Vagina (tissue), 2 donors: ENCODE results near the gene ATP8A1. TPM values are rescaled to one million over a fixed set of nuclear protein-coding genes. Genes with fewer than 3 reads are reported as not detected.

ENCODE experiments used
- DNase-seq, 2 donors: peaks; one replicate each; pipeline ENCODE4 v3.0.0-alpha.2; 2017; ENCODE audit errors: extremely low spot score in 2 of 2
- H3K27ac ChIP-seq: fragments of 200-600 bp; sonication (generic); one replicate; pipeline ENCODE4 v1.5.1; 2019
- H3K27me3 ChIP-seq: fragments of 200-600 bp; sonication (generic); one replicate; pipeline ENCODE4 v1.5.1; 2019
- H3K36me3 ChIP-seq, 2 donors: fragments of 200-600 bp; sonication (generic); one replicate each; pipeline ENCODE4 v1.5.1; 2017 to 2019
- H3K4me1 ChIP-seq: fragments of 200-600 bp; sonication (generic); one replicate; pipeline ENCODE4 v1.5.1; 2019
- H3K4me3 ChIP-seq, 2 donors: fragments of 200-600 bp; sonication (generic); 1 replicate in 1 of 2; 2 replicates in 1 of 2; pipeline ENCODE4 v1.5.1; 2016 to 2019
- H3K9me3 ChIP-seq: fragments of 200-600 bp; sonication (generic); one replicate; pipeline ENCODE4 v1.5.1; 2019
- CTCF ChIP-seq, 3 experiments: fragments of 450-650 bp in 2 of 3; fragments of 200-600 bp in 1 of 3; sonication (generic) in 1 of 3; IDR thresholded peaks; one replicate each; pipeline ENCODE4 v1.5.1; 2017 to 2019; ENCODE audit warnings: antibody characterized with exemption in 3 of 3, mild to moderate bottlenecking in 2 of 3, moderate library complexity in 2 of 3
- POLR2A ChIP-seq, 2 donors: fragments of 450-650 bp; IDR thresholded peaks; one replicate each; pipeline ENCODE4 v1.6.1; 2017; ENCODE audit warnings: antibody characterized with exemption in 2 of 2, mild to moderate bottlenecking in 2 of 2, moderate library complexity in 2 of 2
- POLR2AphosphoS5 ChIP-seq, 2 donors: sonication (generic); formaldehyde crosslinking; IDR thresholded peaks; one replicate each; pipeline ENCODE4 v1.9.0; 2017; ENCODE audit warnings: antibody characterized with exemption in 2 of 2, mild to moderate bottlenecking in 2 of 2, low read depth in 1 of 2; ENCODE audit not compliant: insufficient read depth in 1 of 2
- intact Hi-C: fragments of 100-400 bp; cut with DNase I; formaldehyde crosslinking; loops from one replicate; pipeline ENCODE4 v1.15.1; 2023
- total RNA-seq: library from RNA; depleted of rRNA; stranded (reverse); fragments of >200 nt; gene quantifications from one replicate; pipeline ENCODE4 v1.2.3, GENCODE V29; 2016

The ATP8A1 gene
- total RNA-seq, 1 donor from 2014 or later: 10.8 TPM

GRCh38 chr4:42566835-42567234, 90.1 kb downstream of the ATP8A1 start:
- H3K27me3 ChIP-seq: no peaks in the 10 kb centered on the region
- H3K27ac ChIP-seq: no peak overlapping the region
- intact Hi-C loops: no loop called here
- H3K4me3 ChIP-seq: no peak overlapping the region
- no peaks in the 10 kb centered on the region for H3K36me3 ChIP-seq
- DNase-seq: no peak
- TF ChIP-seq POLR2A (IDR thresholded peaks at IDR 0.05) (no peak), CTCF (IDR thresholded peaks at IDR 0.05) (no peak), POLR2AphosphoS5 (IDR thresholded peaks at IDR 0.05; ENCODE audit: insufficient read depth in 1 of 2, low read depth in 1 of 2) (no peak)
- H3K9me3 ChIP-seq: no peaks in the 10 kb centered on the region
- H3K4me1 ChIP-seq: no peaks in the 10 kb centered on the region

GRCh38 chr4:42562016-42562415, 94.9 kb downstream of the ATP8A1 start:
- Histone ChIP-seq H3K27me3 (no peaks in the 10 kb centered on the region), H3K36me3 (no peaks in the 10 kb centered on the region), H3K9me3 (no peaks in the 10 kb centered on the region), H3K27ac (no peak overlapping the region), H3K4me1 (no peaks in the 10 kb centered on the region), H3K4me3 (no peak overlapping the region)
- no peak for TF ChIP-seq POLR2A (IDR thresholded peaks at IDR 0.05)
- TF ChIP-seq CTCF (IDR thresholded peaks at IDR 0.05): no peak
- TF ChIP-seq POLR2AphosphoS5 (IDR thresholded peaks at IDR 0.05; ENCODE audit: insufficient read depth in 1 of 2, low read depth in 1 of 2): no peak
- DNase-seq: no peak
- intact Hi-C loops: no loop called here

- intact Hi-C loops: no loop called here
- H3K4me3 ChIP-seq: no peak overlapping the region
- H3K9me3 ChIP-seq: no peaks in the 10 kb centered on the region
- no peaks in the 10 kb centered on the region for H3K27me3 ChIP-seq
- no peak overlapping the region for H3K27ac ChIP-seq
- no peak for DNase-seq
- H3K36me3 ChIP-seq: no peaks in the 10 kb centered on the region
- no peaks in the 10 kb centered on the region for H3K4me1 ChIP-seq
- TF ChIP-seq CTCF (IDR thresholded peaks at IDR 0.05) (no peak), POLR2AphosphoS5 (IDR thresholded peaks at IDR 0.05; ENCODE audit: insufficient read depth in 1 of 2, low read depth in 1 of 2) (no peak), POLR2A (IDR thresholded peaks at IDR 0.05) (no peak)
Observed at GRCh38 chr4:42561031-42561430, 95.9 kb downstream of the ATP8A1 start.

- TF ChIP-seq CTCF (IDR thresholded peaks at IDR 0.05): no peak
- no peak for TF ChIP-seq POLR2AphosphoS5 (IDR thresholded peaks at IDR 0.05; ENCODE audit: insufficient read depth in 1 of 2, low read depth in 1 of 2)
- TF ChIP-seq POLR2A (IDR thresholded peaks at IDR 0.05): no peak
- Histone ChIP-seq H3K36me3 (no peaks in the 10 kb centered on the region), H3K9me3 (no peaks in the 10 kb centered on the region), H3K4me1 (no peaks in the 10 kb centered on the region), H3K4me3 (no peak overlapping the region), H3K27ac (no peak overlapping the region), H3K27me3 (no peaks in the 10 kb centered on the region)
- intact Hi-C loops: no loop called here
- no peak for DNase-seq
Observed at GRCh38 chr4:42560467-42560861, 96.4 kb downstream of the ATP8A1 start.

- H3K36me3 ChIP-seq: no peaks in the 10 kb centered on the region
- no peak overlapping the region for H3K4me3 ChIP-seq
- no peak overlapping the region for H3K27ac ChIP-seq
- no peak for DNase-seq
- H3K4me1 ChIP-seq: no peaks in the 10 kb centered on the region
- H3K27me3 ChIP-seq: no peaks in the 10 kb centered on the region
- no peak for TF ChIP-seq CTCF (IDR thresholded peaks at IDR 0.05)
- no peak for TF ChIP-seq POLR2A (IDR thresholded peaks at IDR 0.05)
- intact Hi-C loops: no loop called here
- no peaks in the 10 kb centered on the region for H3K9me3 ChIP-seq
Observed at GRCh38 chr4:42558156-42558555, 98.7 kb downstream of the ATP8A1 start.
